ENCODE data around the gene PRPF6. TPM values are rescaled to one million over a fixed set of nuclear protein-coding genes. Genes with fewer than 3 reads are reported as not detected.

PRPF6 gene
- total RNA-seq, 4 donors from 2014 or later = 34.1 to 57.4 (median 45.8) TPM

DNA sequence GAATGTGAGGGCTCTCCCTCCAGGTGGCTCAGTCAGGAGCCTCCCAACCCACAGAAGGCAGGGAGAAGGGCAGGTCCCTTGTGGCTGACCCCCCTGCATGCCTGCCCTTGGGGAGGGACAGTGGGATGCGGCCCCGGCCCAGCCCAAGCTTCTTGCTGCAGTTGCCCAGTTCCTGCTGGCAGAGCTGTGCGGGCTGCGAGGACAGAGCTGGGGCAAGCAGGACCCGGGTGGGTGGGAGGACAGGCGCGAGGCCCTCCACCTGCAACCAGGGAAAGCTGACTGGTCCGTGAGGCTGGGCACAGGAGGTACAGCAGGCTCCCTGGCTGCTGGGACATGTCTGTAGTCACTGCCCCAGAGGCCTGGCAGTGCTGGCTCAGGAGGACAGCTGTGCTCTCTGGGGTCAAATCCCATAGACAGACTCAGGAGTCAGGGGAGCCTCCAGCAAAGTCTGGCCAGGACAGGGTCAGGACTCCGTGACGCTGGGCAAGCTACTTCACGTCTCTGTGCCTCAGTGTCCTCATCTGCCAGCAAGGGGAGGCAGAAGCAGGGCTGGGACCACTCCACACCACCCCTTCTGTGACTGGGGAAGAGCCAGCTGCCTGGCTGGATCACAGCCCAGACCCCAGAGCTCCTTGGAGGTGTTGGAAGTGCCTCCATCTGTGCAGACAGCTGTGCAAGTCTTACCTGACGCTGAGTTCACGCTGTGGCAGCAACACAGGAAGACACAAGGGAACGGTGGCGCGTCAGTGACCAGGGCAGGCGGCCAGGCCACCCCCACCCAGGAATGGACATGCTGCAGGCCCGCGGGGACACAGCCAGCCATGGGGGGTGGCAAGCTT is 37.7 kb upstream of the PRPF6 start:
- 33 to 42% methylated on average over 1 to 4 of the region's 19 CpGs for WGBS, 2 donors
- Histone ChIP-seq H3K4me3 (no peak overlapping the region), H3K27me3 (no peaks in the 10 kb centered on the region), H3K4me1 (peaks cover 21 to 72% (median 28%) of the 10 kb centered on the region in 3 donors), H3K9me3 (no peaks in the 10 kb centered on the region), H3K27ac (peak overlapping the region; percentile 90 to 96 (median 92)), H3K36me3 (peaks cover 34 to 79% (median 44%) of the 10 kb centered on the region in 3 donors)
- DNase-seq = no peak
- intact Hi-C loops (cut with DNase I) = no loop called here
- TF ChIP-seq POLR2A (IDR thresholded peaks at IDR 0.05) = no peak

DNA sequence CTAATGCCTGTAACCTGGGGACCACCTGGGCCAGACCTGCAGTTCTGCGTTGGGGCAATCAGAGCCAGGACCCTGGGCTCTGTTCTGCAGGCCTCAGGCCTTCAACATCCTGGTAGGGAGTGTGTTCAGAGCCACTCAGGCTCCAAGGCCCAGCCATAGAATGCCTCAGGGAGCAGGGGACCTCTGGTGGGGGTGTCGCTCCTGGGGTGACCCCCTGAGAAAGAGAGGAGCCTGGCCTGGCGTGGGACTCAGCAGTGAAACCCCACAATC is 37.2 kb upstream of the PRPF6 start:
- DNase-seq = no peak
- Histone ChIP-seq H3K9me3 (no peaks in the 10 kb centered on the region), H3K27me3 (no peaks in the 10 kb centered on the region), H3K4me3 (no peak overlapping the region), H3K36me3 (peaks cover 29 to 73% (median 44%) of the 10 kb centered on the region in 3 donors), H3K4me1 (peaks cover 25 to 76% (median 34%) of the 10 kb centered on the region in 3 donors), H3K27ac (peak overlapping the region; percentile 90 to 96 (median 92))
- TF ChIP-seq, protein P1, sequence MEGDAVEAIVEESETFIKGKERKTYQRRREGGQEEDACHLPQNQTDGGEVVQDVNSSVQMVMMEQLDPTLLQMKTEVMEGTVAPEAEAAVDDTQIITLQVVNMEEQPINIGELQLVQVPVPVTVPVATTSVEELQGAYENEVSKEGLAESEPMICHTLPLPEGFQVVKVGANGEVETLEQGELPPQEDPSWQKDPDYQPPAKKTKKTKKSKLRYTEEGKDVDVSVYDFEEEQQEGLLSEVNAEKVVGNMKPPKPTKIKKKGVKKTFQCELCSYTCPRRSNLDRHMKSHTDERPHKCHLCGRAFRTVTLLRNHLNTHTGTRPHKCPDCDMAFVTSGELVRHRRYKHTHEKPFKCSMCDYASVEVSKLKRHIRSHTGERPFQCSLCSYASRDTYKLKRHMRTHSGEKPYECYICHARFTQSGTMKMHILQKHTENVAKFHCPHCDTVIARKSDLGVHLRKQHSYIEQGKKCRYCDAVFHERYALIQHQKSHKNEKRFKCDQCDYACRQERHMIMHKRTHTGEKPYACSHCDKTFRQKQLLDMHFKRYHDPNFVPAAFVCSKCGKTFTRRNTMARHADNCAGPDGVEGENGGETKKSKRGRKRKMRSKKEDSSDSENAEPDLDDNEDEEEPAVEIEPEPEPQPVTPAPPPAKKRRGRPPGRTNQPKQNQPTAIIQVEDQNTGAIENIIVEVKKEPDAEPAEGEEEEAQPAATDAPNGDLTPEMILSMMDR (IDR thresholded peaks at IDR 0.05) = no peak
- no peak for TF ChIP-seq POLR2A (IDR thresholded peaks at IDR 0.05)
- intact Hi-C loops (cut with DNase I) = no loop called here
- 93% methylated on average over 3 of the region's 3 CpGs; no CpG with 5 or more reads in 1 of the 2 donors for WGBS, 2 donors

DNA sequence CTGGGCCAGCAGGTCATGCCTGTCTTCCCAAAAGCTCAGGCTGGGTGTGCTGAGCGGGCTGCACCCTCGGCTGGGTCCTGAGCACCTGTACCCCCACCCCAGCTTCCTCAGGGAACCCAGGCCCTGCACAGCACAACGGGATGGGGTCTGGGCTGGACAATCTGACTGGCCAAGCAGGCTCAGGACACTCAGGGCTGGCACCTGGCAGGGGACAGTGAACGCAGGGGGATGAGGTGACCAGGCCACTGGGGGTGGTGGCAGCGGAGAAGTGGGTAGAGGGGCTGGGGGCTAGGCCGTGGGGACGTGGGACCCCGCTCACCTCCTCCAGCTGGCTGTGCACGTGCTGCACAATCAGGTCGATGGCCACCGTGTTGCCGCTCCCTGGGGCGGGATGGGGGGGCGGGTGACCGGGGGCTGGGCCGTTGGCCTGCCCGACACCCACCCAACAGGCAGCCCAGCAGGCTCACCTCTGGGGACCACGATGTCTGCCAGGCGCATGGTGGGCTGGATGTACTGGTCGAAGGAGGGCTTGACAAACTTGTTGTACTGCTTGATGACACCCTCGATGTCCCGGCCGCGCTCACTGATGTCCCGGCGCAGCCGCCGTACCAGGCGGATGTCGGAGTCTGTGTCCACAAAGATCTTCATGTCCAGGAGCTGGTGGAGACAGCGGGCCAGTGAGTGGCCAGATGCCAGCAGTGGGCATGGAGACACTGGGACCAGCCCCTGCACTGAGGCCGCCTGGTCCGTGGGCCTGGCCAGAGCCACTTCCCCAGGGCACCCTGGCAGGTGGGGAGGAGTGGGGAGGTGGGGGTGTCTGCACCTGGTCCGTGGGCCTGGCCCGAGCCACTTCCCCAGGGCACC is 36.6 kb upstream of the PRPF6 start:
- 83 to 93% methylated on average over 4 to 6 of the region's 35 CpGs for WGBS, 2 donors
- Histone ChIP-seq H3K9me3 (no peaks in the 10 kb centered on the region), H3K36me3 (peaks cover 29 to 67% (median 43%) of the 10 kb centered on the region in 3 donors), H3K4me1 (peaks cover 31 to 76% (median 40%) of the 10 kb centered on the region in 3 donors), H3K27me3 (no peaks in the 10 kb centered on the region), H3K27ac (peak overlapping the region in 3 of 4 donors; percentile 7 to 96 (median 90)), H3K4me3 (no peak overlapping the region)
- TF ChIP-seq, protein P1 (IDR thresholded peaks at IDR 0.05) = no peak
- no peak for TF ChIP-seq POLR2A (IDR thresholded peaks at IDR 0.05)
- DNase-seq = no peak
- intact Hi-C loops (cut with DNase I) = no loop called here

DNA sequence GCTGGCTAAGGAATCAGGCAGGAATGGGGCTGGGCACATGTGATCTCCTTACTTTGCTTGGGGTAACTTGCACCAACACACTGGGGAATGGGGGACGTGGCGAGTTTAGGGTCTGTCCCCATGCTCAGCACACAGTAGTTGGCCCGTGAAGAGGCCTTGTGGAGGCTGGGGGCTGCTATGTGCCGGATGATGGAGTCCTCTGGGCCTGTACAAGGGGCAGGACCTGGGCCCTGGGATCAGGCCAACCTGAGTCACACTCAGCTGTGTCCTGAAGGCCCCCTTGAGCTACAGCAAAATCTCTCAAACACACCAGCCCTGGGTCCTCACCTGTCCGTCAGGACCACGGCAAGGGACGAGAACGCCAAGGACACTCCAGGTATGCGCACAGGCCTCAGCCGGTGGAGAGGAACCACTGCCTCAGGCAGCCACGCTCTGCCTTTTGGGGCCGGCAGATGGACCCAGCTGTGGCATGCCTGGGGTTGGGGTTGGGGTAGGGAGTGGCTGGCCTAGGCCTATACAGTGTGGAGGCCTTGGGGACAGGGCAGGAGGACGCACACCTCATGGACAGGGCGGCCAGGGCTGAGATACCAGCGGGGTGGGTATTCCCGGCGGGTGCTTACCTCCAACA is 35.8 kb upstream of the PRPF6 start:
- Histone ChIP-seq H3K27ac (peak overlapping the region in 1 of 4 donors; percentile 18), H3K36me3 (peaks cover 25 to 59% (median 35%) of the 10 kb centered on the region in 3 donors), H3K4me3 (no peak overlapping the region), H3K9me3 (no peaks in the 10 kb centered on the region), H3K27me3 (no peaks in the 10 kb centered on the region), H3K4me1 (peaks cover 39 to 82% (median 48%) of the 10 kb centered on the region in 3 donors)
- 40 to 89% methylated on average over 1 to 7 of the region's 17 CpGs for WGBS, 2 donors
- DNase-seq = no peak
- no peak for TF ChIP-seq POLR2A (IDR thresholded peaks at IDR 0.05)
- TF ChIP-seq, protein P1 (IDR thresholded peaks at IDR 0.05) = no peak
- intact Hi-C loops (cut with DNase I) = no loop called here

Data from esophagus squamous epithelium (tissue), 5 donors.